ENCODE results near the gene PKN1.

Gene PKN1

GRCh38 chr19:14467816-14468215 lies 34.7 kb downstream of the PKN1 start:
- no peak for DNase-seq

- DNase-seq = no peak
Observed at GRCh38 chr19:14470031-14470876, 37.1 kb downstream of the PKN1 start.

- DNase-seq = no peak
Observed at GRCh38 chr19:14471436-14472187, 38.5 kb downstream of the PKN1 start.

- peak; percentile 70 for DNase-seq
Observed at GRCh38 chr19:14472202-14472938, 39.3 kb downstream of the PKN1 start.

- DNase-seq = no peak
Observed at GRCh38 chr19:14473073-14473977, 40.2 kb downstream of the PKN1 start.

GRCh38 chr19:14473978-14474578 lies 41.0 kb downstream of the PKN1 start:
- DNase-seq = no peak

- no peak for DNase-seq
Observed at GRCh38 chr19:14474827-14475226, 41.7 kb downstream of the PKN1 start.

- no peak for DNase-seq
Observed at GRCh38 chr19:14475251-14476073, 42.4 kb downstream of the PKN1 start, which contains the start of gene PTGER1. Gene PTGER1, minus strand, starts transcription at chr19:14475354. Its CDS starts 1,034 bp downstream, at chr19:14474320.

GRCh38 chr19:14476327-14476672 lies 43.2 kb downstream of the PKN1 start:
- no peak for DNase-seq

GRCh38 chr19:14476673-14477401 lies 43.7 kb downstream of the PKN1 start:
- DNase-seq = no peak

- DNase-seq = no peak
Observed at GRCh38 chr19:14477418-14478112, 44.5 kb downstream of the PKN1 start.

GRCh38 chr19:14478113-14478545 lies 45.0 kb downstream of the PKN1 start:
- no peak for DNase-seq

GRCh38 chr19:14479309-14479974 lies 46.3 kb downstream of the PKN1 start:
- DNase-seq = no peak

- DNase-seq = no peak
Observed at GRCh38 chr19:14479975-14480699, 47.0 kb downstream of the PKN1 start.

- no peak for DNase-seq
Observed at GRCh38 chr19:14480700-14481079, 47.6 kb downstream of the PKN1 start.

- no peak for DNase-seq
Observed at GRCh38 chr19:14482172-14482941, 49.3 kb downstream of the PKN1 start.

- no peak for DNase-seq
Observed at GRCh38 chr19:14487370-14488125, 54.4 kb downstream of the PKN1 start.
